A549 (cell line): ENCODE results near the gene RIIAD1. TPM values are rescaled to one million over a fixed set of nuclear protein-coding genes. Genes with fewer than 3 reads are reported as not detected.

Source experiments
- ATAC-seq, 2 experiments: fragments of 200-7000 bp in 1 of 2; fragments of >200 bp in 1 of 2; cut with Nextera tagmentation in 1 of 2; cut with Tn5 transposase in 1 of 2; 3 replicates each; pipeline versions ENCODE4 v1.8.0 to v1.9.1; 2018 to 2020; ENCODE audit warnings: mild to moderate bottlenecking in 1 of 2, moderate library complexity in 1 of 2
- CTCF ChIA-PET: fragments of 300-600 bp; sonication (Branson Sonifier 250); formaldehyde crosslinking; extraction: SDS; loops from one replicate; lab custom pipeline; 2021; ENCODE audit warnings: antibody characterized with exemption, inconsistent platforms; lab: Yijun Ruan, JAX
- POLR2A ChIA-PET: fragments of 350-600 bp; formaldehyde crosslinking; extraction: SDS; loops from one replicate; lab custom pipeline; 2021; ENCODE audit warnings: antibody characterized with exemption, inconsistent platforms; lab: Yijun Ruan, JAX
- DNase-seq, 2 experiments: peaks; one replicate each; pipeline versions ENCODE4 v3.0.0 to v3.0.0-alpha.2; 2011 to 2016; ENCODE audit warnings: low read depth in 1 of 2, low spot score in 1 of 2
- FAIRE-seq: peaks from 2 replicates; lab custom pipeline; 2011; peaks lifted over from hg19 to GRCh38; lab: Jason Lieb, UNC
- H3K27ac ChIP-seq, 2 experiments: fragments of >200 bp; sonication (Bioruptor Twin); formaldehyde crosslinking; 3 replicates each; pipeline ENCODE4 v1.5.1; 2016 to 2017
- H3K4me1 ChIP-seq: fragments of >200 bp; sonication (Bioruptor Twin); formaldehyde crosslinking; 3 replicates; pipeline ENCODE4 v1.6.1; 2016
- H3K4me2 ChIP-seq: fragments of >200 bp; sonication (Bioruptor Twin); formaldehyde crosslinking; 3 replicates; pipeline ENCODE4 v1.6.1; 2016
- H3K4me3 ChIP-seq: fragments of >200 bp; sonication (Bioruptor Twin); formaldehyde crosslinking; 3 replicates; pipeline ENCODE4 v1.5.1; 2016
- H3K9me3 ChIP-seq: fragments of >200 bp; sonication (Bioruptor Twin); formaldehyde crosslinking; 3 replicates; pipeline ENCODE4 v1.6.1; 2016
- ATOH8 ChIP-seq: fragments of 250-450 bp; sonication (Bioruptor Pico); IDR thresholded peaks from 2 replicates; pipeline ENCODE4 v1.5.0; 2020; ENCODE audit warnings: low read depth, mild to moderate bottlenecking, moderate library complexity
- CHD2 ChIP-seq: fragments of 150-350 bp; IDR thresholded peaks from 2 replicates; pipeline ENCODE4 v1.6.1; 2014; ENCODE audit warnings: low read length; ENCODE audit not compliant: partially characterized antibody
- CTCF ChIP-seq: fragments of >200 bp; sonication (Bioruptor Twin); formaldehyde crosslinking; IDR thresholded peaks from 3 replicates; pipeline ENCODE4 v1.5.1; 2016
- EHF ChIP-seq: fragments of 250-450 bp; sonication (Bioruptor Pico); IDR thresholded peaks from 2 replicates; pipeline ENCODE4 v1.5.0; 2020; ENCODE audit warnings: mild to moderate bottlenecking
- EHMT2 ChIP-seq: fragments of 200-600 bp; sonication (generic); IDR thresholded peaks from 2 replicates; pipeline ENCODE4 v1.6.1; 2016; ENCODE audit warnings: antibody characterized with exemption, low read depth, mild to moderate bottlenecking, moderate library complexity
- FOSB ChIP-seq: fragments of 250-450 bp; sonication (Bioruptor Pico); IDR thresholded peaks from 2 replicates; pipeline ENCODE4 v1.5.0; 2020; ENCODE audit warnings: mild to moderate bottlenecking, moderate library complexity
- FOXS1 ChIP-seq: fragments of 250-450 bp; sonication (Bioruptor Pico); IDR thresholded peaks from 2 replicates; pipeline ENCODE4 v1.5.0; 2020; ENCODE audit warnings: mild to moderate bottlenecking, moderate library complexity
- HES2 ChIP-seq: fragments of >200 bp; sonication (Bioruptor Twin); formaldehyde crosslinking; IDR thresholded peaks from 2 replicates; pipeline ENCODE4 v1.6.1; 2016
- HMGXB4 ChIP-seq: fragments of 250-450 bp; sonication (Bioruptor Pico); IDR thresholded peaks from 2 replicates; pipeline ENCODE4 v1.5.0; 2021; ENCODE audit warnings: mild to moderate bottlenecking, moderate library complexity, borderline replicate concordance
- KDM1A ChIP-seq: fragments of 200-600 bp; sonication (generic); IDR thresholded peaks from 2 replicates; pipeline ENCODE4 v1.6.1; 2016; ENCODE audit warnings: low read depth, mild to moderate bottlenecking
- KDM5A ChIP-seq: fragments of 200-600 bp; sonication (generic); IDR thresholded peaks from 2 replicates; pipeline ENCODE4 v1.6.1; 2016; ENCODE audit warnings: antibody characterized with exemption, mild to moderate bottlenecking
- MAX ChIP-seq: IDR thresholded peaks from 2 replicates; pipeline ENCODE4 v1.6.1; 2012
- MYC ChIP-seq: IDR thresholded peaks from 2 replicates; pipeline ENCODE4 v1.6.1; 2012; ENCODE audit warnings: mild to moderate bottlenecking, inconsistent platforms, low read length, improper control_type of control experiment, borderline replicate concordance
- NPAS2 ChIP-seq: fragments of 250-450 bp; sonication (Bioruptor Pico); IDR thresholded peaks from 2 replicates; pipeline ENCODE4 v1.8.0; 2022; ENCODE audit warnings: mild to moderate bottlenecking, moderate library complexity, borderline replicate concordance
- PBX3 ChIP-seq: IDR thresholded peaks from 2 replicates; pipeline ENCODE4 v1.6.1; 2012
- PHF8 ChIP-seq: fragments of 200-600 bp; sonication (generic); IDR thresholded peaks from 2 replicates; pipeline ENCODE4 v1.6.1; 2016; ENCODE audit warnings: low read depth, mild to moderate bottlenecking, antibody characterized with exemption, moderate library complexity, borderline replicate concordance
- RFX5 ChIP-seq: fragments of 450-650 bp; IDR thresholded peaks from 2 replicates; pipeline ENCODE4 v1.7.1; 2014; ENCODE audit warnings: antibody characterized with exemption, mild to moderate bottlenecking, moderate library complexity
- RNF2 ChIP-seq: fragments of 200-600 bp; sonication (generic); IDR thresholded peaks from 2 replicates; pipeline ENCODE4 v1.6.1; 2016; ENCODE audit warnings: low read depth, mild to moderate bottlenecking, antibody characterized with exemption, moderate library complexity, borderline replicate concordance
- SREBF2 ChIP-seq: fragments of 450-650 bp; IDR thresholded peaks from 2 replicates; pipeline ENCODE4 v1.6.1; 2014; ENCODE audit warnings: mild to moderate bottlenecking, moderate library complexity
- USF2 ChIP-seq: fragments of 450-650 bp; IDR thresholded peaks from 2 replicates; pipeline ENCODE4 v1.6.1; 2014; ENCODE audit warnings: antibody characterized with exemption
- ZFP36 ChIP-seq: fragments of 450-650 bp; IDR thresholded peaks from 2 replicates; pipeline ENCODE4 v1.6.1; 2014; ENCODE audit warnings: borderline replicate concordance; ENCODE audit not compliant: partially characterized antibody
- ZSCAN20 ChIP-seq: fragments of 250-450 bp; sonication (Bioruptor Pico); IDR thresholded peaks from 2 replicates; pipeline ENCODE4 v1.8.0; 2022; ENCODE audit warnings: mild to moderate bottlenecking, moderate library complexity
- WGBS: methylation state at CpG from one replicate; pipeline ENCODE4 v1.1.6; 2017; ENCODE audit errors: missing lambda C conversion rate; 5-methylcytosine and 5-hydroxymethylcytosine counted together
- polyA plus RNA-seq, 4 experiments: library from polyadenylated mRNA; depleted of rRNA in 3 of 4; stranded (reverse); fragments of >200 nt; fragmentation: RNase III in 1 of 4; extraction: RNeasy Plus Mini Kit Qiagen cat#74134 plus additional on column Dnase treatment in 1 of 4; gene quantifications; 2 replicates in 3 of 4; 3 replicates in 1 of 4; pipeline ENCODE4 v1.2.3, GENCODE V29; 2011 to 2017

Gene RIIAD1
- polyA plus RNA-seq, 2 of the 4 experiments (the other 2 are of a cell fraction), result not detected

- Histone ChIP-seq H3K4me2 (no peak overlapping the region), H3K4me3 (no peak overlapping the region), H3K27ac (no peak overlapping the region), H3K9me3 (no peaks in the 10 kb centered on the region), H3K4me1 (peaks cover 7% of the 10 kb centered on the region)
- 85% methylated on average over 4 of the region's 15 CpGs for WGBS
- ATAC-seq, result no peak
- TF ChIP-seq FOXS1 (CRISPR knock-in tag), result no peak
- TF ChIP-seq HES2, result no peak
- no peak for TF ChIP-seq PBX3
- no peak for TF ChIP-seq EHMT2
- no peak for TF ChIP-seq RFX5
- TF ChIP-seq ATOH8 (CRISPR knock-in tag), result no peak
- no peak for TF ChIP-seq KDM1A
- no peak for TF ChIP-seq FOSB (CRISPR knock-in tag)
- no peak for TF ChIP-seq RNF2
- TF ChIP-seq KDM5A, result no peak
- no peak for TF ChIP-seq ZSCAN20 (CRISPR knock-in tag)
- no peak for TF ChIP-seq SREBF2
- no peak for DNase-seq
- CTCF ChIA-PET, result interaction anchor here (0.8 to 1.1 kb wide), 3 partner anchors 15 to 114 kb away, joined by 3 to 4 read pairs (median 3); no protein-coding TSS in a partner anchor
- FAIRE-seq, result no peak
- POLR2A ChIA-PET, result no interaction called here
These were observed 13.7 kb upstream of the RIIAD1 start for GRCh38 chr1:151707541-151708065.

- 77% methylated on average over 14 of the region's 15 CpGs for WGBS
These were observed 12.4 kb upstream of the RIIAD1 start for GRCh38 chr1:151708891-151709290.

More at GRCh38 chr1:151708891-151709290, 12.4 kb upstream of the RIIAD1 start:
- no peak for ATAC-seq
- no peak for DNase-seq
- peaks cover 13% of the 10 kb centered on the region for H3K4me1 ChIP-seq
- POLR2A ChIA-PET, result no interaction called here
- no peak for FAIRE-seq
- H3K27ac ChIP-seq, result no peak overlapping the region
- CTCF ChIA-PET, result interaction anchor here (0.9 kb wide), 1 partner anchor 15 kb away, joined by 4 read pairs; no protein-coding TSS in a partner anchor
- no peak overlapping the region for H3K4me2 ChIP-seq
- no peak for TF ChIP-seq PBX3
- TF ChIP-seq ZFP36, result no peak
- TF ChIP-seq NPAS2 (CRISPR knock-in tag), result no peak
- TF ChIP-seq EHF (CRISPR knock-in tag), result no peak
- TF ChIP-seq CHD2, result no peak
- TF ChIP-seq MYC, result no peak
- no peak for TF ChIP-seq PHF8
- no peak for TF ChIP-seq USF2
- TF ChIP-seq CTCF, result no peak
- TF ChIP-seq HMGXB4 (CRISPR knock-in tag), result no peak
- no peak for TF ChIP-seq MAX
- TF ChIP-seq RNF2, result no peak
- H3K4me3 ChIP-seq, result no peak overlapping the region
- no peaks in the 10 kb centered on the region for H3K9me3 ChIP-seq
